ENCODE results near the gene C1RL.

Gene C1RL

GRCh38 chr12:7069386-7069785 is 39.6 kb downstream of the C1RL start:
- H3K27me3 ChIP-seq (ENCODE audit: low read depth): no peaks in the 10 kb centered on the region; the same call in 1 of the 2 replicates
- H3K4me3 ChIP-seq: no peak overlapping the region
- no peaks in the 10 kb centered on the region for H3K36me3 ChIP-seq (replicated peaks)
- in situ Hi-C loops (cut with MboI; ENCODE audit: low sequenced_read_pairs): no loop called here
- H3K9me3 ChIP-seq: no peaks in the 10 kb centered on the region
- H3K4me1 ChIP-seq: no peaks in the 10 kb centered on the region
- DNase-seq (ENCODE audit: low spot score in 2 of 2): no peak

GRCh38 chr12:7068994-7069346 is 40.0 kb downstream of the C1RL start:
- in situ Hi-C loops (cut with MboI; ENCODE audit: low sequenced_read_pairs): no loop called here
- no peak for DNase-seq (ENCODE audit: low spot score in 2 of 2)
- no peaks in the 10 kb centered on the region for H3K4me1 ChIP-seq

GRCh38 chr12:7068240-7068993 is 40.6 kb downstream of the C1RL start:
- Histone ChIP-seq H3K4me1 (no peaks in the 10 kb centered on the region), H3K4me3 (no peak overlapping the region), H3K36me3 (replicated peaks) (no peaks in the 10 kb centered on the region), H3K27me3 (ENCODE audit: low read depth) (no peaks in the 10 kb centered on the region; the same call in 1 of the 2 replicates), H3K9me3 (no peaks in the 10 kb centered on the region)
- DNase-seq (ENCODE audit: low spot score in 2 of 2): no peak
- in situ Hi-C loops (cut with MboI; ENCODE audit: low sequenced_read_pairs): no loop called here

More at GRCh38 chr12:7068994-7069346, 40.0 kb downstream of the C1RL start:
- Histone ChIP-seq H3K27me3 (ENCODE audit: low read depth) (no peaks in the 10 kb centered on the region; the same call in 1 of the 2 replicates), H3K36me3 (replicated peaks) (no peaks in the 10 kb centered on the region), H3K9me3 (no peaks in the 10 kb centered on the region), H3K4me3 (no peak overlapping the region)

- DNase-seq (ENCODE audit: low spot score in 2 of 2): no peak
- Histone ChIP-seq H3K9me3 (no peaks in the 10 kb centered on the region), H3K27me3 (ENCODE audit: low read depth) (no peaks in the 10 kb centered on the region; the same call in 1 of the 2 replicates), H3K4me1 (no peaks in the 10 kb centered on the region), H3K36me3 (replicated peaks) (no peaks in the 10 kb centered on the region), H3K4me3 (no peak overlapping the region)
- in situ Hi-C loops (cut with MboI; ENCODE audit: low sequenced_read_pairs): no loop called here
Observed at GRCh38 chr12:7067096-7067495, 41.9 kb downstream of the C1RL start.

GRCh38 chr12:7066596-7066995 is 42.4 kb downstream of the C1RL start:
- in situ Hi-C loops (cut with MboI; ENCODE audit: low sequenced_read_pairs): no loop called here

GRCh38 chr12:7065073-7065623 is 43.9 kb downstream of the C1RL start:
- Histone ChIP-seq H3K4me3 (no peak overlapping the region), H3K36me3 (replicated peaks) (no peaks in the 10 kb centered on the region), H3K9me3 (no peaks in the 10 kb centered on the region), H3K27me3 (ENCODE audit: low read depth) (no peaks in the 10 kb centered on the region), H3K4me1 (no peaks in the 10 kb centered on the region)
- in situ Hi-C loops (cut with MboI; ENCODE audit: low sequenced_read_pairs): no loop called here
- DNase-seq (ENCODE audit: low spot score in 2 of 2): no peak

More at GRCh38 chr12:7066596-7066995, 42.4 kb downstream of the C1RL start:
- Histone ChIP-seq H3K36me3 (replicated peaks) (no peaks in the 10 kb centered on the region), H3K27me3 (ENCODE audit: low read depth) (no peaks in the 10 kb centered on the region; the same call in 1 of the 2 replicates), H3K4me3 (no peak overlapping the region), H3K9me3 (no peaks in the 10 kb centered on the region), H3K4me1 (no peaks in the 10 kb centered on the region)
- DNase-seq (ENCODE audit: low spot score in 2 of 2): no peak

- Histone ChIP-seq H3K9me3 (no peaks in the 10 kb centered on the region), H3K27me3 (ENCODE audit: low read depth) (no peaks in the 10 kb centered on the region), H3K4me3 (no peak overlapping the region), H3K36me3 (replicated peaks) (no peaks in the 10 kb centered on the region), H3K4me1 (no peaks in the 10 kb centered on the region)
- DNase-seq (ENCODE audit: low spot score in 2 of 2): no peak
- in situ Hi-C loops (cut with MboI; ENCODE audit: low sequenced_read_pairs): no loop called here
Observed at GRCh38 chr12:7064516-7064915, 44.5 kb downstream of the C1RL start.

- Histone ChIP-seq H3K4me1 (no peaks in the 10 kb centered on the region), H3K9me3 (no peaks in the 10 kb centered on the region), H3K27me3 (ENCODE audit: low read depth) (no peaks in the 10 kb centered on the region), H3K36me3 (replicated peaks) (no peaks in the 10 kb centered on the region), H3K4me3 (no peak overlapping the region)
- DNase-seq (ENCODE audit: low spot score in 2 of 2): no peak
- in situ Hi-C loops (cut with MboI; ENCODE audit: low sequenced_read_pairs): no loop called here
Observed at GRCh38 chr12:7061596-7061995, 47.4 kb downstream of the C1RL start.

- Histone ChIP-seq H3K4me1 (no peaks in the 10 kb centered on the region), H3K27me3 (ENCODE audit: low read depth) (no peaks in the 10 kb centered on the region), H3K4me3 (no peak overlapping the region), H3K36me3 (replicated peaks) (no peaks in the 10 kb centered on the region), H3K9me3 (no peaks in the 10 kb centered on the region)
- in situ Hi-C loops (cut with MboI; ENCODE audit: low sequenced_read_pairs): no loop called here
- no peak for DNase-seq (ENCODE audit: low spot score in 2 of 2)
Observed at GRCh38 chr12:7061138-7061537, 47.9 kb downstream of the C1RL start.

- no peaks in the 10 kb centered on the region for H3K9me3 ChIP-seq
- in situ Hi-C loops (cut with MboI; ENCODE audit: low sequenced_read_pairs): no loop called here
- no peaks in the 10 kb centered on the region for H3K36me3 ChIP-seq (replicated peaks)
- DNase-seq (ENCODE audit: low spot score in 2 of 2): peak in 1 of 2 experiments; percentile 24
- no peak within 1 kb of the TSS for H3K4me3 ChIP-seq
- H3K27me3 ChIP-seq (ENCODE audit: low read depth): no peaks in the 10 kb centered on the region
- H3K4me1 ChIP-seq: no peaks in the 10 kb centered on the region
Observed at GRCh38 chr12:7060353-7060954, 48.6 kb downstream of the C1RL start, which contains the start of gene C1S. Gene C1S (plus strand): TSS chr12:7060718. CDS start chr12:7061913, 1,195 bp downstream.

GRCh38 chr12:7059780-7060179 is 49.2 kb downstream of the C1RL start:
- in situ Hi-C loops (cut with MboI; ENCODE audit: low sequenced_read_pairs): no loop called here
- no peaks in the 10 kb centered on the region for H3K27me3 ChIP-seq (ENCODE audit: low read depth)
- H3K4me1 ChIP-seq: no peaks in the 10 kb centered on the region
- H3K9me3 ChIP-seq: no peaks in the 10 kb centered on the region
- H3K36me3 ChIP-seq (replicated peaks): no peaks in the 10 kb centered on the region
- no peak for DNase-seq (ENCODE audit: low spot score in 2 of 2)
- no peak overlapping the region for H3K4me3 ChIP-seq

GRCh38 chr12:7058850-7059395 is 50.1 kb downstream of the C1RL start:
- no peak overlapping the region for H3K4me3 ChIP-seq
- no peaks in the 10 kb centered on the region for H3K9me3 ChIP-seq
- H3K36me3 ChIP-seq (replicated peaks): no peaks in the 10 kb centered on the region
- in situ Hi-C loops (cut with MboI; ENCODE audit: low sequenced_read_pairs): no loop called here
- no peaks in the 10 kb centered on the region for H3K4me1 ChIP-seq
- no peak for DNase-seq (ENCODE audit: low spot score in 2 of 2)
- no peaks in the 10 kb centered on the region for H3K27me3 ChIP-seq (ENCODE audit: low read depth)

- no peak for DNase-seq (ENCODE audit: low spot score in 2 of 2)
- no peaks in the 10 kb centered on the region for H3K4me1 ChIP-seq
- H3K36me3 ChIP-seq (replicated peaks): no peaks in the 10 kb centered on the region
- H3K27me3 ChIP-seq (ENCODE audit: low read depth): no peaks in the 10 kb centered on the region
- in situ Hi-C loops (cut with MboI; ENCODE audit: low sequenced_read_pairs): no loop called here
- H3K4me3 ChIP-seq: no peak overlapping the region
- no peaks in the 10 kb centered on the region for H3K9me3 ChIP-seq
Observed at GRCh38 chr12:7058163-7058845, 50.7 kb downstream of the C1RL start.

Data from HAP-1 (cell line).